ENCODE data around the gene KNDC1.

- TF ChIP-seq, protein P1, sequence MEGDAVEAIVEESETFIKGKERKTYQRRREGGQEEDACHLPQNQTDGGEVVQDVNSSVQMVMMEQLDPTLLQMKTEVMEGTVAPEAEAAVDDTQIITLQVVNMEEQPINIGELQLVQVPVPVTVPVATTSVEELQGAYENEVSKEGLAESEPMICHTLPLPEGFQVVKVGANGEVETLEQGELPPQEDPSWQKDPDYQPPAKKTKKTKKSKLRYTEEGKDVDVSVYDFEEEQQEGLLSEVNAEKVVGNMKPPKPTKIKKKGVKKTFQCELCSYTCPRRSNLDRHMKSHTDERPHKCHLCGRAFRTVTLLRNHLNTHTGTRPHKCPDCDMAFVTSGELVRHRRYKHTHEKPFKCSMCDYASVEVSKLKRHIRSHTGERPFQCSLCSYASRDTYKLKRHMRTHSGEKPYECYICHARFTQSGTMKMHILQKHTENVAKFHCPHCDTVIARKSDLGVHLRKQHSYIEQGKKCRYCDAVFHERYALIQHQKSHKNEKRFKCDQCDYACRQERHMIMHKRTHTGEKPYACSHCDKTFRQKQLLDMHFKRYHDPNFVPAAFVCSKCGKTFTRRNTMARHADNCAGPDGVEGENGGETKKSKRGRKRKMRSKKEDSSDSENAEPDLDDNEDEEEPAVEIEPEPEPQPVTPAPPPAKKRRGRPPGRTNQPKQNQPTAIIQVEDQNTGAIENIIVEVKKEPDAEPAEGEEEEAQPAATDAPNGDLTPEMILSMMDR (IDR thresholded peaks at IDR 0.05; ENCODE audit: insufficient read depth, low read length) = no peak
- TF ChIP-seq POLR2AphosphoS5 (IDR thresholded peaks at IDR 0.05; ENCODE audit: low read depth) = no peak
- no peak for TF ChIP-seq REST (IDR thresholded peaks at IDR 0.05; ENCODE audit: insufficient replicate concordance, low read depth)
- no peak for TF ChIP-seq GABPA (IDR thresholded peaks at IDR 0.05; ENCODE audit: low read depth)
Observed at GRCh38 chr10:133180965-133181639, 21.1 kb downstream of the KNDC1 start.
